K562 (cell line): ENCODE results near the gene PRDM4. TPM values are rescaled to one million over a fixed set of nuclear protein-coding genes. Genes with fewer than 3 reads are reported as not detected.

ENCODE experiments used
- CLOCK ChIP-seq: fragments of 250-450 bp; sonication (Bioruptor Pico); IDR thresholded peaks from 2 replicates; pipeline ENCODE4 v1.4.0; 2020; ENCODE audit warnings: mild to moderate bottlenecking, moderate library complexity, borderline replicate concordance
- E2F3 ChIP-seq: fragments of 250-450 bp; sonication (Bioruptor Pico); IDR thresholded peaks from 2 replicates; pipeline ENCODE4 v1.4.0; 2020; ENCODE audit warnings: mild to moderate bottlenecking
- E2F5 ChIP-seq: sonication (generic); formaldehyde crosslinking; IDR thresholded peaks from 2 replicates; pipeline ENCODE4 v1.8.0; 2022; ENCODE audit warnings: mild to moderate bottlenecking, missing genetic modification reagents
- FOS ChIP-seq: IDR thresholded peaks from 3 replicates; pipeline ENCODE4 v1.6.1; 2011; ENCODE audit not compliant: insufficient read length; ENCODE audit errors: extremely low read depth
- GATA2 ChIP-seq: sonication (generic); formaldehyde crosslinking; IDR thresholded peaks from 2 replicates; pipeline ENCODE4 v1.4.0; 2020; ENCODE audit warnings: mild to moderate bottlenecking, missing genetic modification reagents
- KAT8 ChIP-seq: fragments of 450-650 bp; IDR thresholded peaks from 2 replicates; pipeline ENCODE4 v1.6.1; 2016; ENCODE audit warnings: low read depth, mild to moderate bottlenecking
- MLLT1 ChIP-seq, 2 experiments: fragments of 450-650 bp; IDR thresholded peaks; 2 replicates each; pipeline ENCODE4 v1.6.1; 2016
- PHF8 ChIP-seq: fragments of 200-600 bp; sonication (generic); IDR thresholded peaks from 2 replicates; pipeline ENCODE4 v1.6.1; 2012; ENCODE audit warnings: mixed run types, mild to moderate bottlenecking, inconsistent platforms, low read length, moderate library complexity, borderline replicate concordance
- SP1 ChIP-seq: sonication (generic); formaldehyde crosslinking; IDR thresholded peaks from 2 replicates; pipeline ENCODE4 v1.8.1; 2022; ENCODE audit warnings: mild to moderate bottlenecking, missing genetic modification reagents
- SRF ChIP-seq, 2 experiments: fragments of 250-450, 450-650 bp in 1 of 2; sonication (Bioruptor Pico) in 1 of 2; sonication (generic) in 1 of 2; formaldehyde crosslinking; IDR thresholded peaks; 2 replicates each; pipeline versions ENCODE4 v1.5.0 to v1.5.1; 2020 to 2022; ENCODE audit warnings: mild to moderate bottlenecking in 1 of 2, missing genetic modification reagents in 1 of 2
- TCF15 ChIP-seq: fragments of 250-450 bp; sonication (Bioruptor Pico); IDR thresholded peaks from 2 replicates; pipeline ENCODE4 v1.8.0; 2022; ENCODE audit warnings: moderate library complexity, mild to moderate bottlenecking, inconsistent platforms
- YY1 ChIP-seq, 3 experiments: IDR thresholded peaks; 2 replicates each; pipeline ENCODE4 v1.6.1; 2011; ENCODE audit warnings: low read length in 2 of 3, mild to moderate bottlenecking in 2 of 3, moderate library complexity in 2 of 3, borderline replicate concordance in 1 of 3, control low read depth in 1 of 3, low read depth in 1 of 3; ENCODE audit not compliant: insufficient read depth in 3 of 3, insufficient replicate concordance in 2 of 3, control insufficient read depth in 1 of 3, insufficient read length in 1 of 3; ENCODE audit errors: extremely low read depth in 1 of 3
- ZKSCAN8 ChIP-seq: fragments of 200-800 bp; sonication (Bioruptor generic); IDR thresholded peaks from 2 replicates; pipeline ENCODE4 v1.6.1; 2016; ENCODE audit warnings: missing genetic modification characterization, missing compliant biosample characterization
- ZNF12 ChIP-seq: sonication (generic); formaldehyde crosslinking; IDR thresholded peaks from 2 replicates; pipeline ENCODE4 v1.4.0; 2020; ENCODE audit warnings: mild to moderate bottlenecking, missing genetic modification reagents
- ZNF165 ChIP-seq: fragments of 250-450 bp; sonication (Bioruptor Pico); IDR thresholded peaks from 2 replicates; pipeline ENCODE4 v1.4.0; 2020; ENCODE audit warnings: borderline replicate concordance
- ZNF384 ChIP-seq: IDR thresholded peaks from 2 replicates; pipeline ENCODE4 v1.6.1; 2012; ENCODE audit warnings: low read depth, low read length, improper control_type of control experiment
- ZNF740 ChIP-seq, 3 experiments: fragments of 200-800 bp in 1 of 3; sonication (Bioruptor generic) in 1 of 3; sonication (generic) in 1 of 3; formaldehyde crosslinking in 1 of 3; IDR thresholded peaks; 2 replicates each; pipeline versions ENCODE4 v1.6.1 to v1.8.0; 2016 to 2022; ENCODE audit warnings: mild to moderate bottlenecking in 2 of 3, missing compliant biosample characterization in 2 of 3, missing genetic modification characterization in 2 of 3, missing genetic modification reagents in 1 of 3
- ZSCAN29 ChIP-seq: fragments of 450-650 bp; IDR thresholded peaks from 2 replicates; pipeline ENCODE4 v1.6.1; 2017
- polyA plus RNA-seq, 8 experiments: library from polyadenylated mRNA; depleted of rRNA in 4 of 8; stranded (reverse) in 5 of 8; unstranded in 3 of 8; fragments of >200 nt; fragmentation: Nextera tagmentation in 2 of 8; fragmentation: Illumina TruSeq in 1 of 8; extraction: Ambion mirVana in 2 of 8; extraction: Trizol in 1 of 8; gene quantifications; 2 replicates each; pipeline versions ENCODE4 v1.2.1 to v1.2.3, GENCODE V29; 2011 to 2014; ENCODE audit warnings: inconsistent platforms in 1 of 8, missing spikeins in 1 of 8
- total RNA-seq, 7 experiments: library from RNA; depleted of rRNA in 6 of 7; stranded (reverse); fragments of >200 nt in 6 of 7; fragmentation: Illumina TruSeq in 2 of 7; extraction: Trizol in 2 of 7; gene quantifications; 2 replicates each; pipeline versions ENCODE4 v1.2.1 to v1.2.3, GENCODE V29; 2011 to 2021; ENCODE audit warnings: low replicate concordance in 1 of 7

PRDM4 gene
- total and polyA plus RNA-seq, 9 of the 15 experiments (the other 6 are each of a cell fraction or from before 2014, with no cell fraction given): 5.9 to 26.0 (median 20.0) TPM

- TF ChIP-seq ZNF165 (CRISPR knock-in tag) (no peak), ZNF384 (no peak), ZKSCAN8 (CRISPR knock-in tag) (no peak), CLOCK (CRISPR knock-in tag) (no peak), SRF (CRISPR knock-in tag; IDR thresholded peaks at IDR 0.05) (no peak), FOS (no peak), MLLT1 (IDR thresholded peaks at IDR 0.05) (peak in 1 of 2 experiments; percentile 99; a peak in 2 of 4 replicates), ZNF12 (CRISPR knock-in tag) (no peak), E2F5 (CRISPR knock-in tag) (no peak), PHF8 (peak; percentile 92; the same call in 1 of the 2 replicates), KAT8 (no peak), GATA2 (CRISPR knock-in tag) (no peak), SP1 (CRISPR knock-in tag) (no peak), E2F3 (no peak), ZSCAN29 (no peak), YY1 (IDR thresholded peaks at IDR 0.05; ENCODE audit: borderline replicate concordance in 1 of 3, control insufficient read depth in 1 of 3, extremely low read depth in 1 of 3, insufficient read depth in 3 of 3, insufficient read length in 1 of 3, insufficient replicate concordance in 2 of 3, low read depth in 1 of 3, low read length in 2 of 3) (peak in 2 of 3 experiments; percentile 68 to 78), TCF15 (CRISPR knock-in tag) (no peak), ZNF740 (CRISPR knock-in tag; IDR thresholded peaks at IDR 0.05) (no peak), ZNF740 (tag; IDR thresholded peaks at IDR 0.05) (no peak)
Observed at GRCh38 chr12:107760809-107761501, at the start of gene PRDM4 (continued).
